ENCODE data around the gene ACY1. TPM values are rescaled to one million over a fixed set of nuclear protein-coding genes. Genes with fewer than 3 reads are reported as not detected.

The ACY1 gene
- total and polyA plus RNA-seq, 7 experiments from 2014 or later: 7.8 to 28.3 (median 12.4) TPM

- Histone ChIP-seq H3K9me3 (ENCODE audit: control insufficient read depth in 2 of 3, low read length in 3 of 3) (no peaks in the 10 kb centered on the region), H3K36me3 (ENCODE audit: control insufficient read depth in 2 of 3, insufficient read depth in 3 of 3, low read length in 3 of 3) (no peaks in the 10 kb centered on the region), H3K27ac (ENCODE audit: low read depth, low read length) (peak overlapping the region; percentile 75), H3K4me3 (ENCODE audit: low read length) (peak overlapping the region; percentile 70), H3K4me1 (ENCODE audit: control insufficient read depth in 2 of 2, insufficient read depth in 2 of 2, low read length in 2 of 2) (peaks cover 7 to 9% of the 10 kb centered on the region in 2 donors), H3K27me3 (ENCODE audit: control insufficient read depth in 2 of 2, insufficient read depth in 2 of 2, low read length in 2 of 2) (no peaks in the 10 kb centered on the region)
- H3K4me1 Mint-ChIP-seq: peaks cover 21 to 44% (median 24%) of the 10 kb centered on the region in 7 donors
- peak overlapping the region; percentile 77 to 95 (median 84) for H3K4me3 Mint-ChIP-seq
- intact Hi-C loops (cut with micrococcal nuclease): loop anchor here in 1 of 2 donors (1.0 kb wide), 1 partner anchor 25 kb away; the partner anchor contains the start of gene PARP3
- ATAC-seq (peak; percentile 73), DNase-seq (peak in 4 of 9 donors; percentile 19 to 40 (median 27))
- ChIA-PET POLR2A (interaction anchor here (0.9 to 3.6 kb wide), 6 partner anchors 13 to 35 kb away, joined by 3 to 16 read pairs (median 4); partner anchors contain the start of genes ACY1, PARP3 and RRP9), CTCF (no interaction called here)
- H3K27ac Mint-ChIP-seq: peak overlapping the region in 8 of 9 donors; percentile 36 to 80 (median 66)
- no peaks in the 10 kb centered on the region for H3K9me3 Mint-ChIP-seq
- peaks cover 0 to 3% (median 0%) of the 10 kb centered on the region in 5 donors for H3K36me3 Mint-ChIP-seq
- peaks cover 0 to 10% (median 0%) of the 10 kb centered on the region in 5 donors for H3K27me3 Mint-ChIP-seq
These were observed 16.4 kb upstream of the ACY1 start for GRCh38 chr3:51966922-51967383.

GRCh38 chr3:51967384-51968169, 15.8 kb upstream of the ACY1 start, which contains the start of gene PCBP4:
Gene PCBP4 (minus strand): TSS chr3:51967454. CDS start chr3:51961240, 6,214 bp downstream.
- H3K27ac Mint-ChIP-seq: peak within 1 kb of the TSS; percentile 36 to 80 (median 66)
- peak within 1 kb of the TSS; percentile 75 for H3K27ac ChIP-seq (ENCODE audit: low read depth, low read length)
- CTCF ChIA-PET: no interaction called here
- peaks cover 0 to 3% (median 0%) of the 10 kb centered on the region in 5 donors for H3K36me3 Mint-ChIP-seq
- ATAC-seq: peak; percentile 79
- H3K4me1 ChIP-seq (ENCODE audit: control insufficient read depth in 2 of 2, insufficient read depth in 2 of 2, low read length in 2 of 2): peaks cover 7 to 9% of the 10 kb centered on the region in 2 donors
- no peaks in the 10 kb centered on the region for H3K36me3 ChIP-seq (ENCODE audit: control insufficient read depth in 2 of 3, insufficient read depth in 3 of 3, low read length in 3 of 3)
- H3K4me3 Mint-ChIP-seq: peak within 1 kb of the TSS; percentile 77 to 95 (median 86)
- POLR2A ChIA-PET: interaction anchor here (0.9 to 3.6 kb wide), 7 partner anchors 9 to 27 kb away, joined by 3 to 16 read pairs (median 3); partner anchors contain the start of genes ACY1, PARP3 and RRP9
- peak within 1 kb of the TSS; percentile 70 for H3K4me3 ChIP-seq (ENCODE audit: low read length)
- peak in 5 of 9 donors; percentile 17 to 61 (median 31) for DNase-seq
- intact Hi-C loops (cut with micrococcal nuclease): loop anchor here in 1 of 2 donors (1.0 kb wide), 1 partner anchor 25 kb away; the partner anchor contains the start of gene PARP3
- H3K4me1 Mint-ChIP-seq: peaks cover 23 to 48% (median 25%) of the 10 kb centered on the region in 7 donors
- H3K27me3 Mint-ChIP-seq: peaks cover 0 to 10% (median 0%) of the 10 kb centered on the region in 5 donors
- no peaks in the 10 kb centered on the region for H3K9me3 Mint-ChIP-seq
- H3K27me3 ChIP-seq (ENCODE audit: control insufficient read depth in 2 of 2, insufficient read depth in 2 of 2, low read length in 2 of 2): no peaks in the 10 kb centered on the region
- H3K9me3 ChIP-seq (ENCODE audit: control insufficient read depth in 2 of 3, low read length in 3 of 3): no peaks in the 10 kb centered on the region

GRCh38 chr3:51968170-51968775, 15.1 kb upstream of the ACY1 start:
- Histone ChIP-seq H3K27ac (ENCODE audit: low read depth, low read length) (peak overlapping the region; percentile 69), H3K4me3 (ENCODE audit: low read length) (peak overlapping the region; percentile 11), H3K4me1 (ENCODE audit: control insufficient read depth in 2 of 2, insufficient read depth in 2 of 2, low read length in 2 of 2) (peaks cover 7 to 9% of the 10 kb centered on the region in 2 donors), H3K9me3 (ENCODE audit: control insufficient read depth in 2 of 3, low read length in 3 of 3) (no peaks in the 10 kb centered on the region), H3K36me3 (ENCODE audit: control insufficient read depth in 2 of 3, insufficient read depth in 3 of 3, low read length in 3 of 3) (no peaks in the 10 kb centered on the region), H3K27me3 (ENCODE audit: control insufficient read depth in 2 of 2, insufficient read depth in 2 of 2, low read length in 2 of 2) (no peaks in the 10 kb centered on the region)
- ChIA-PET POLR2A (interaction anchor here (0.6 to 3.6 kb wide), 5 partner anchors 8 to 223 kb away, joined by 3 to 16 read pairs (median 3); partner anchors contain the start of gene ACY1), CTCF (no interaction called here)
- no peak for DNase-seq
- intact Hi-C loops (cut with micrococcal nuclease): no loop called here
- peaks cover 0 to 3% (median 0%) of the 10 kb centered on the region in 5 donors for H3K36me3 Mint-ChIP-seq
- H3K4me3 Mint-ChIP-seq: peak overlapping the region; percentile 64 to 95 (median 82)
- H3K9me3 Mint-ChIP-seq: no peaks in the 10 kb centered on the region
- H3K27me3 Mint-ChIP-seq: peaks cover 0 to 10% (median 0%) of the 10 kb centered on the region in 5 donors
- peak overlapping the region in 7 of 9 donors; percentile 4 to 77 (median 65) for H3K27ac Mint-ChIP-seq
- ATAC-seq: no peak
- peaks cover 23 to 49% (median 27%) of the 10 kb centered on the region in 7 donors for H3K4me1 Mint-ChIP-seq

GRCh38 chr3:51968883-51969678, 14.3 kb upstream of the ACY1 start:
- peaks cover 8 to 9% of the 10 kb centered on the region in 2 donors for H3K4me1 ChIP-seq (ENCODE audit: control insufficient read depth in 2 of 2, insufficient read depth in 2 of 2, low read length in 2 of 2)
- Mint-ChIP-seq H3K27me3 (peaks cover 0 to 10% (median 0%) of the 10 kb centered on the region in 5 donors), H3K27ac (peak overlapping the region in 8 of 9 donors; percentile 4 to 77 (median 50))

GRCh38 chr3:51969841-51970240, 13.5 kb upstream of the ACY1 start:
- DNase-seq: no peak
- Mint-ChIP-seq H3K27me3 (peaks cover 0 to 10% (median 0%) of the 10 kb centered on the region in 5 donors), H3K4me3 (peak overlapping the region in 1 of 10 donors; percentile 16), H3K4me1 (peaks cover 30 to 60% (median 37%) of the 10 kb centered on the region in 7 donors), H3K36me3 (peaks cover 0 to 5% (median 0%) of the 10 kb centered on the region in 5 donors), H3K9me3 (no peaks in the 10 kb centered on the region), H3K27ac (peak overlapping the region in 3 of 9 donors; percentile 50 to 60 (median 59))
- Histone ChIP-seq H3K27ac (ENCODE audit: low read depth, low read length) (no peak overlapping the region), H3K36me3 (ENCODE audit: control insufficient read depth in 2 of 3, insufficient read depth in 3 of 3, low read length in 3 of 3) (no peaks in the 10 kb centered on the region), H3K9me3 (ENCODE audit: control insufficient read depth in 2 of 3, low read length in 3 of 3) (no peaks in the 10 kb centered on the region), H3K27me3 (ENCODE audit: control insufficient read depth in 2 of 2, insufficient read depth in 2 of 2, low read length in 2 of 2) (no peaks in the 10 kb centered on the region), H3K4me3 (ENCODE audit: low read length) (no peak overlapping the region), H3K4me1 (ENCODE audit: control insufficient read depth in 2 of 2, insufficient read depth in 2 of 2, low read length in 2 of 2) (peaks cover 15% of the 10 kb centered on the region in 2 donors)
- CTCF ChIA-PET: interaction anchor here (1.6 kb wide), 1 partner anchor 13 kb away, joined by 5 read pairs; the partner anchor contains the start of gene ACY1
- POLR2A ChIA-PET: interaction anchor here (0.6 to 1.3 kb wide), 4 partner anchors 13 to 87 kb away, joined by 3 read pairs; partner anchors contain the start of gene DUSP7
- ATAC-seq: no peak
- intact Hi-C loops (cut with micrococcal nuclease): no loop called here

More at GRCh38 chr3:51968883-51969678, 14.3 kb upstream of the ACY1 start:
- Histone ChIP-seq H3K36me3 (ENCODE audit: control insufficient read depth in 2 of 3, insufficient read depth in 3 of 3, low read length in 3 of 3) (no peaks in the 10 kb centered on the region), H3K27me3 (ENCODE audit: control insufficient read depth in 2 of 2, insufficient read depth in 2 of 2, low read length in 2 of 2) (no peaks in the 10 kb centered on the region), H3K9me3 (ENCODE audit: control insufficient read depth in 2 of 3, low read length in 3 of 3) (no peaks in the 10 kb centered on the region), H3K4me3 (ENCODE audit: low read length) (no peak overlapping the region), H3K27ac (ENCODE audit: low read depth, low read length) (no peak overlapping the region)
- H3K36me3 Mint-ChIP-seq: peaks cover 0 to 5% (median 0%) of the 10 kb centered on the region in 5 donors
- H3K4me1 Mint-ChIP-seq: peaks cover 27 to 57% (median 34%) of the 10 kb centered on the region in 7 donors
- ChIA-PET CTCF (interaction anchor here (1.6 kb wide), 1 partner anchor 14 kb away, joined by 5 read pairs; the partner anchor contains the start of gene ACY1), POLR2A (interaction anchor here (0.5 to 3.6 kb wide), 6 partner anchors 13 to 700 kb away, joined by 3 to 16 read pairs (median 3); partner anchors contain the start of genes ACY1 and DUSP7)
- H3K4me3 Mint-ChIP-seq: peak overlapping the region; percentile 12 to 95 (median 66)
- H3K9me3 Mint-ChIP-seq: no peaks in the 10 kb centered on the region
- DNase-seq: no peak
- intact Hi-C loops (cut with micrococcal nuclease): no loop called here
- ATAC-seq: no peak

All from naive thymus-derived CD4-positive, alpha-beta T cell (primary cell).